ENCODE data around the gene NR1H4.
"Not testable (repeated sequence)": the region's sequence is repeated elsewhere in the genome, so short reads cannot be mapped to it uniquely, and the experiment has no call there.

Gene NR1H4

GRCh38 chr12:100572184-100572583 lies 98.5 kb downstream of the NR1H4 start:
- DNase-seq (ENCODE audit: low read depth) = no peak

GRCh38 chr12:100573292-100574186 lies 99.9 kb downstream of the NR1H4 start, which contains the start of gene GAS2L3:
TSS of gene GAS2L3 (plus strand) at chr12:100573684. CDS start at chr12:100594905, 21,221 bp downstream.
- DNase-seq (ENCODE audit: low read depth) = peak; percentile 20

- DNase-seq (ENCODE audit: low read depth) = no peak
Observed at GRCh38 chr12:100574187-100575074, 100.8 kb downstream of the NR1H4 start.

- DNase-seq (ENCODE audit: low read depth) = no peak
Observed at GRCh38 chr12:100576331-100577036, 102.8 kb downstream of the NR1H4 start.

- no peak for DNase-seq (ENCODE audit: low read depth)
Observed at GRCh38 chr12:100578923-100579322, 105.3 kb downstream of the NR1H4 start.

GRCh38 chr12:100579844-100580243 lies 106.2 kb downstream of the NR1H4 start:
- DNase-seq (ENCODE audit: low read depth) = no peak

GRCh38 chr12:100584256-100584655 lies 110.6 kb downstream of the NR1H4 start:
- no peak for DNase-seq (ENCODE audit: low read depth)

- no peak for DNase-seq (ENCODE audit: low read depth)
Observed at GRCh38 chr12:100591979-100592378, 118.3 kb downstream of the NR1H4 start.

GRCh38 chr12:100593490-100593889 lies 119.8 kb downstream of the NR1H4 start:
- no peak for DNase-seq (ENCODE audit: low read depth)

- DNase-seq (ENCODE audit: low read depth) = no peak
Observed at GRCh38 chr12:100601626-100602025, 128.0 kb downstream of the NR1H4 start.

- DNase-seq (ENCODE audit: low read depth) = not testable (repeated sequence)
Observed at GRCh38 chr12:100602997-100603396, 129.3 kb downstream of the NR1H4 start.

- DNase-seq (ENCODE audit: low read depth) = no peak
Observed at GRCh38 chr12:100608776-100609175, 135.1 kb downstream of the NR1H4 start.

- DNase-seq (ENCODE audit: low read depth) = no peak
Observed at GRCh38 chr12:100610666-100611430, 137.2 kb downstream of the NR1H4 start.

GRCh38 chr12:100612606-100613005 lies 138.9 kb downstream of the NR1H4 start:
- DNase-seq (ENCODE audit: low read depth) = no peak

All from CMK (cell line).